DMS114 treated with DMSO at 0.1 percent for 48 hours (cell line): ENCODE measurements around the gene MICAL3.
A peak's percentile ranks its signal among the peaks of the same experiment; 100 is the strongest.
"Not testable (repeated sequence)": the region's sequence is repeated elsewhere in the genome, so short reads cannot be mapped to it uniquely, and the experiment has no call there.

Source experiments
- DNase-seq: peaks from one replicate; lab custom pipeline; 2025; ENCODE audit not compliant: unreplicated experiment; lab: John Stamatoyannopoulos, UW

Gene MICAL3

DNA sequence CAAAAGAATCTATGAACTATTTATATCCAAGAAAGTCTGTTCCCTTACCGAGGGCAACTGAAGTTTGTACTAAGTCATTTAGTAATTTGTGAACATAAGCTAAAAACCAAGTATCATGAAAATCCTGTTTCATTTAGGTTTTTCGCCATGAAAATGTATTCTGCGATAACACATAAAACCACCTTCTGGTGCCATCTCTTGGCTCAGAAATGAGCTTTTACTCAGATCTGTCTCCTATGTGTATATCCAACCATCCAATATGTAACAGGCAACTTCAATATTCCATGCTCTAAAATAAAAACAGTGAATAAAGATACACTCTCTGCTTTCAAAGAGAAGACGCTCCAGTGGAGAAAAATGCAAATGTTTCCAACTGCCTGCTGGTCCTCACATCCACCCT, 132.0 kb downstream of the MICAL3 start:
- DNase-seq: no peak

DNA sequence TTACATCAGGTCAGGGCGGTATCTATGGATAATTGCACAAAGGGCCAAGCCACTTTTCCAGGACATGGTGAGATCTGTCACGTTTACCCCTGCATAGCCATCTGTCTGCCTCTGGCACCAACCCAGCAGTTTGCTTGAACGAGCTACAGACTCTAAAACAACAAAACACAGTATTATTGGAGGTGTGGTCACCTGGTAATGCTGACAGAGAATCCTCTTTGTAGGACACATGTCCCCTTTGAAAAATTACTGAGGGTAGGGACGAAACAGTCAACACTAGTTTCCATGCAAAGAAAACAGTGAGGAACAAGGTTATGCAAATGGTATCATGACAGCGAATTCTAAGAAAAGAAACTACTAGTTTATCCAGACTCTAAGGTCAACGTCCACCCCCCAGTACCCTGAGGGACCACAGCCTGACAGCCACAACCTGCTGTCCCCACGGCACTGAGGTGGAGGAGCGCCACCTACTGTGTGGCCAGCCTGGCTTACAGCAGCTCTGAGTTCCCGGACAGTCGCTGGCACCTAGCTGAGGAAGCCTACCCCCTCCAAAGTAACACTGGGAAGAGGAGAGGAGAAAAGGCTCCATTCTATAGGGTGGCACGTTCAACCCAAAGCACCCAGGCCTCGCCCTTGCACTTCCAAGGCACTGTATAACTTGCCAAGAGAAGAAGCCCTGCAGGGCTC, 132.7 kb downstream of the MICAL3 start:
- no peak for DNase-seq

DNA sequence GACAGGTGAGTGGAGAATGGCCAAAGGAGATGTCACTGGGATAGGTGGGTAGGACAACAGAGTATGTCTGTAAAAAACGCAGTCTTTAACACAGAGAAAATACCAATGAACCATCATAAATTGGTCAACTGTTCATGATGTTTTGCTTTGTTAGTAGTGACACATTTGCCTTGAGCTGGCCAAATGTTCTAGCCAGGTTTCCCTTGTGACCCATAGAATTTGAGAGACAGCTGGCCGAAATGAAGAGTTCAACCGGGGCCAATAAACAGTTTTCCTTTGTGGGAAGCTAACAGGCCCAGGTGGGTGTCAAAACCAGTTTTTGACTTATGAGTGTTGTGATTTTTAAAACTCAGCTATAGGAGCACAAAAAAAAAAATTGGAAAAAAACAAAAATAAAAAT, 133.5 kb downstream of the MICAL3 start:
- DNase-seq: no peak

- DNase-seq: no peak
These were observed 134.1 kb downstream of the MICAL3 start for GRCh38 chr22:17890245-17890671.

DNA sequence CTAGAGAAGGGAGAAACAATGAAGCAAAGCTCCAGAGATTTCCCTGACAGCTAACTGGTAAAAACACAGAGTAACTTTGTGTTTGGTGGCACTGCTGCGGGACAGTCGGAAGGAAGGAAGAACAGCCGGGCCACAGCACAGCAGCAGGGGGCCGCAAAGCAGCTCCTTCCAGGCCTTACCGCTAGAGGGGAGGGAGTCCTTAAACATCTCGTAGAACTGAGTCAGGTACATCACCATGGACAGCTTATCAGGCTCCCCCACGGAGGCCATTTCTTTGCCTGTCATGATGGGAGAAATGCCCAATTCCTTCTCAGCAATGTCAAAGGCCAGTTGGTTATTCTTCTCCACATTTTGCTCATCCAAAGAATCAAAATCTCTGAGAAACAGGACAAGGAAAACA, 135.5 kb downstream of the MICAL3 start:
- peak; percentile 28 for DNase-seq

DNA sequence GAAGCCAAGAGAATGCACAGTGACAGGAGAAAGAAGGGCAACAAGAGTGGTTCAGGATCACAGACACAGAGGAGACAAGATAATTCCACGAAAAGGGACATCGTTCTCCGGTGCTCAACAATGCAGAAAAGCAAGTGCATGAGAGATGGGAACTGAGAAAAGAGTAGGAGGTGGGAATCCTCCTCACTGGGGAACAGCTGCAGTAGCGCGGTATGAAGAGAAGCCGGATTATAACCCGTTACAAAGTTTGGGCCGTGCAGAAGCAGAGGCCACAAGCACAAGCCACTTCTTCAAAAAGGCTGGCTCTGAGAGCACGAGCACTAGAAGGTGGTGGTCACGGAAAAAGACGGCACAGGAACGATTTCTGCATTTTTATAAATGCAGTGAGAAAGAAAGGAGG, 135.9 kb downstream of the MICAL3 start:
- DNase-seq: no peak

DNA sequence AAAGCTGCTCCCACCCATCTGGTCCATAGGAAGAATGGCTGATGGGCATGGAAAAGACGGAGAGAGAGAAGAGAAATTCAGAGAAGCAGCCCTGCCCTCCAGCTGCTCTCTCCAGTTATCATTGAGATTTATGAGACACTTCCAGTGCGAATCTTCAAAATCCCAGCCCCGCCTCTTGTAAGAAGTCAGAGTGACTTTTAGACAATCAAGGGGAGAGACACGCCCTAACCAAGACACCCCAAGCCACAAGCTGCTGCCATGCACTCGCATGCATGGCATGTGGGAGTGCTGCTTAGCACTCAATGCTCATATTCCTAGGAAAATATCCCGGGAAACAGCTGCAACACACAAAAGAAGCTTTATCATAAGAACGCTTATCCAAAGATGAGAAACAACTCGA, 139.5 kb downstream of the MICAL3 start:
- no peak for DNase-seq

GRCh38 chr22:17884084-17884483, 140.3 kb downstream of the MICAL3 start:
- DNase-seq: no peak

DNA sequence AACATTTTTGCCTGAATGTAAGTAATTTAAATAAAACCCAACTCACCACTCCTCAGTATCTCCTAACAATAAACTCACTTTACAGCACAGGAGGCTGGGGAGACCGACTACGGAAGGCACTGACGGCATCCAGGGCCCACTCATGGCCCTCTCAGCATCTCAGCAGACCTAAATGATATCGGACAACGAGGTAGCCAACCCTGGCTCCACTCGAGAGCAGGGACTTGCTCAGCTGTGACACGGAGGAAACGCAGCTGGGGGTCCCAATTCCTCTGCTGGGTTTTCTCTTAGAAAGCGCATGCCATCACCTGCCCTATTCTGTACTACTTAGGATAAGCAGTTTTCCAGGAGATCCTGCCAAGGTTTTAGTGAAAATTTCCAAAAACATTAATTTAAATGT, 141.0 kb downstream of the MICAL3 start:
- DNase-seq: no peak

DNA sequence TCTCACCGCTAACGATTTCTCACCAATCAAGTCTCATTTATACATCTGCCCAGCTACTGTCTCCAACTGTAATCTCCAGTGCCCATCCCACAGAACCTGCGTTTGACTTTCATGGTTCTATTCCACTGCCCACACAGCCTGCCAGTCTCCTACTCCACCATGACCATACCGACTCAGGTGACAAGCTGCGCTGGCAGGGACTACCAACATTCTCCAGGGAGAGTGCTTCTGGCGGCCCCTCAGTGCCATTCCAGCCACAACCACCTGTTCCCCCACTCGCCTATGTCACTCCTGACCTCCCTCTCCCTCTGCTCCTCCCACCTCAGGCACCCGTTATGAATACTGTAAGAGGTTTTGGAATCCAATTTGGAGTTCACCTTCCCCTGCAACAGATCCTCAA, 141.6 kb downstream of the MICAL3 start:
- no peak for DNase-seq

GRCh38 chr22:17882162-17882561, 142.2 kb downstream of the MICAL3 start:
- DNase-seq: no peak

GRCh38 chr22:17881366-17881765, 143.0 kb downstream of the MICAL3 start:
- no peak for DNase-seq

DNA sequence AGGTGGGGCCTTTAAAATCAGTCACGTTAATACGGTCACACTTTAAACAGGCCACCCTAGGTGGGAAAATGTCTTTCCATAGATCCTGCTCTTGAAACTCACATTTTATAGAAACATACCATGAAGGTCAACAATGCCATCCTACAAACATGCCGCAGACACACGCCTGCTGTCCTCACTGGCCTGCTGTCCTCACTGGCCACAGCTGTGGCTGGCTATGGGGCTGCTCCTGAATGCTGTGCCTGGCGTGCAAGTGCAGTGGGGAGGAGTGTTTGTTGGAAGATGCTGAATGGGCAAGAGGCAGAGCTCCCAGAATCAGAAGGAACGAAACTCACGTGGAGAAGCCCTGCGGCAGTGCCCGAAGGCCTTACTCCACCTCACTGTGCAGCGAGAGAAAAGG, 143.9 kb downstream of the MICAL3 start:
- DNase-seq: no peak

- DNase-seq: no peak
These were observed 144.3 kb downstream of the MICAL3 start for GRCh38 chr22:17880020-17880419.

DNA sequence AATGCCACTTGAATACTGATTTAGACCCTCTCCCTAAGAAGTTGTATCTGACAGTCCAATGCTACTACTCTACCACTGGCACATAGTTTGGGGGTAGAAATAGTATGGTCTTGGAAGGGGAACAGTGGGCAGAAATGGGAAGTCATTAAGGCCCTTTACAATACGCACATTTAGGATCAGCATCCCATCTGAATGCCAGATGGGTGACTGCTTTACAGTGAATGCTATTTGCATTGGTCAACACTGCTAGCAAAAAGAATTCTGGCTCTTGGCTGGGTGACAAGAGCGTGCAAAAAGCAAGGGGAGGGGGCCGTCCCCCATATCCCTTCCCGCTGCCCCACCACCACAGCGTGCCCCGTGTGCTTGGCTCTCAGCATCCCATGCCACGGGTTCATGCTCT, 145.4 kb downstream of the MICAL3 start:
- DNase-seq: no peak

DNA sequence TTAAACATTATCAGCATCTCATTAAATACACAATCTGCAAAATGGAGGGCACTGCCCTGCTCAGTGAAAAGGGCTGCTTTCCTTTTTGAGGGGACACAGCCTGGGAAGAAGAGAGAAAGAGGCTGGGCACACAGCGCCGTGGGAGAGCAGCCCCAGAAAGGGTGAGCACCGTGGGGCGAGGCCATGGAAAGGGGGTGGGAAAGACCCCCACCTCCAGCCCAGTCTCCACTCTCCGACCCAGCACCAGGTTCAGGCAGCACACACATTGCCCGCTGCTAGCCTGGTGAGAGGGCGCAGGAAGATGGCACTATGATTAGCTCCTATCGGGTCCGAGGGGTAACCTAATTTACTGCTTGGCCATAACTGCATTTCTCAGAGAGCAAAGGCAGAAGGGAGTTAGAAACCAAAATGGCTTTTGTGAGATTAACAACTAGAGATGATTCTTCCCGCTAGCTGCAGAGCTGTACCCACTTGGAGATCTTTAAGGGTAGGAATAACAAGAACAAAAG, 146.1 kb downstream of the MICAL3 start:
- DNase-seq: no peak

DNA sequence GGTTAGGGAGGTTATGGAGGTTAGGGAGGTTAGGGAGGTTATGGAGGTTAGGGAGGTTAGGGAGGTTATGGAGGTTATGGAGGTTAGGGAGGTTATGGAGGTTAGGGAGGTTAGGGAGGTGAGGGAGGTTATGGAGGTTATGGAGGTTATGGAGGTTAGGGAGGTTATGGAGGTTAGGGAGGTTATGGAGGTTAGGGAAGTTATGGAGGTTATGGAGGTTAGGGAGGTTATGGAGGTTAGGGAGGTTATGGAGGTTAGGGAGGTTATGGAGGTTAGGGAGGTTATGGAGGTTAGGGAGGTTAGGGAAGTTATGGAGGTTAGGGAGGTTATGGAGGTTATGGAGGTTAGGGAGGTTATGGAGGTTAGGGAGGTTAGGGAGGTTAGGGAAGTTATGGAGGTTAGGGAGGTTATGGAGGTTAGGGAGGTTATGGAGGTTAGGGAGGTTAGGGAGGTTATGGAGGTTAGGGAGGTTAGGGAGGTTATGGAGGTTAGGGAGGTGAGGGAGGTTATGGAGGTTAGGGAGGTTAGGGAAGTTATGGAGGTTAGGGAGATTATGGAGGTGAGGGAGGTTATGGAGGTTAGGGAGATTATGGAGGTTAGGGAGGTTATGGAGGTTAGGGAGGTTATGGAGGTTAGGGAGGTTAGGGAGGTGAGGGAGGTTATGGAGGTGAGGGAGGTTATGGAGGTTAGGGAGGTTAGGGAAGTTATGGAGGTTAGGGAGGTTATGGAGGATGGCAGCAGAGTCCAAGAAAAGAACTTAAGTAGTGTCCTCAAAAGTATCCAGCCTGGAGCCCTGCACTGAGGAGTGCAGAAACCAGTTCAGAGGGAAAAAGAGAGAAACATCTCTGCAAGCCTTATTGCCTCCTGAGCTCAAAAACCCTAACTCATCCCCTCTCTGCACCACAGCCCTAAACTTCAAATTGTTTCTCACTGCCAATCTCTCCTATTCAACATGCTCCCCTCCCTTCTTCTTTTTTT, 147.2 kb downstream of the MICAL3 start:
- DNase-seq: not testable (repeated sequence)

- no peak for DNase-seq
These were observed 148.0 kb downstream of the MICAL3 start for GRCh38 chr22:17876306-17876831.

DNA sequence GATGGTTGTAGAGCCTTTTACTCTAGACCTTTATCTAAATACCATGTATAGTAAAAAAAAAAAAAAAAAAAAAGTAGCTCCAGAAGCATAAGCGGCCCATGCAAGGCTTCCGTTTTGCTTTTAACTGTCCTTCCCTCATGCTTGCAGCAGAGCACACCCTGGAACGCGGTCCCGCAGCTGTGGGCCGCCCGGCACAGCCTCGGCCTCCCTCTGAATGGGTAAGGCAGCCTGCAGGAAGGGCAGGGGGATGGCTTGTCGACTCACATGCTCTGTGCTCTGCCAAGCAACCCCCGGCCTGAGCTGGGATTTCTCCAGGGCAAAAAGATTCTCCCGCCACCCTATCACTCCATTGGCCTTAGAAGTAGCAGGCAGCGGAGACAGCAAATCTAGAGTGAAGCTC, 148.7 kb downstream of the MICAL3 start:
- DNase-seq: no peak

GRCh38 chr22:17875156-17875555, 149.2 kb downstream of the MICAL3 start:
- DNase-seq: no peak

DNA sequence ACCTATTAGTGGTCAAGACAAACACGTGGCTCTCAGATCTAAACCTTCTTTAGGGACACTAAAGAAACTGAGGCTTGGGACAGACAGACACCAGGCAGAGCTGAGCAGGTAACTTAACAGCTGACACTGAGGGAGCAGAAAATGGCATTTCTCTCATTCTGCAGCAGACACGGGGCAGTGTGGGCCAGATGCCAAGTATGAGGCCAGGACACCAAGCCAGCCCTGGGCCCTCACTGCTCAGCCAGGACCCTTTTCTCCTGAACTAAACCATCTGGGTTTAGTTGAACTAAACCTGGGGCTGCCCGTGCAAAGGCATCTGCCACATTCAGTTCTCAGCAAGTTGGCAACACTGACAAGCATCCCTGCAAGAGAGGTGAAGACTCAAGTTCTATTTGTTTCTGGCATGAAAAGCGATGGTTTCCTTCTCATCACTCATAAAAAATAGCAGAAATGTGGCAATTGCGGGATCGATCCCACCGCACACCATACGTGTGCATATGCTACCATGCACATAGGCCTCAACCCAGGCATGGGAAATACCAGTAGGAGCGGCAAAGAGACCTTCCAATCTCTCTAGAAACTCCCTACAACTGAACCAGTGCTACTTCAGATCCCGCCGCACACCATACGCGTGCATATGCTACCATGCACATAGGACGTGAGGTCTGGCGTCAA, 150.0 kb downstream of the MICAL3 start:
- DNase-seq: no peak
